Neural progenitor cell (in vitro differentiated cells): ENCODE data around the gene GTPBP10.

Source experiments
- CTCF ChIP-seq: fragments of 200-600 bp; sonication (generic); IDR thresholded peaks from 2 replicates; pipeline ENCODE4 v1.5.1; 2017; ENCODE audit warnings: antibody characterized with exemption, mild to moderate bottlenecking
- EZH2 ChIP-seq: fragments of 200-600 bp; sonication (generic); IDR thresholded peaks from 2 replicates; pipeline ENCODE4 v1.6.1; 2017; ENCODE audit warnings: antibody characterized with exemption, mild to moderate bottlenecking, moderate library complexity
- EZH2phosphoT487 ChIP-seq: fragments of 200-600 bp; sonication (generic); IDR thresholded peaks from 2 replicates; pipeline ENCODE4 v1.6.1; 2017; ENCODE audit warnings: antibody characterized with exemption

DNA sequence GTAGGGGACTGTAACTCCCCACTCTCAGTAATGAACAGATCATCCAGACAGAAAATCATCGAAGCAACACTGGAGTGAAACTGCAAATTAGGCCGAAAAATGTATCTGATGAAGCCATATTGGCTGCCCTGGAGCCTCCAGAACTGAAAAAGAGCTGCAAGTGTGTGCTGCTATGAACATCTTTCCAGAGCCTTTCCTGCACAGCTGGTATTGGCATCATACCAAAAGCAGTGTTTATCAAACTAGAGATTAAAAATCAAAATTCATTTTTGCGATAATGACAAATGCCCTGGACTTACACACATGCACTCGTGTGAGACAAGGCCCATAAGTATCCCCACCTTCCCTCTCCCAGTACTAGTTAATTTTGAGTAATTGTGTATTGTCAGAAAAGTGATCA lies 49.9 kb downstream of the GTPBP10 start:
- no peak for TF ChIP-seq CTCF
- no peak for TF ChIP-seq EZH2phosphoT487
- TF ChIP-seq EZH2 = no peak
